ENCODE measurements around the gene DYSF.

DYSF gene

GRCh38 chr2:71457123-71457915, 4.0 kb downstream of the DYSF start:
- DNase-seq, result no peak

- no peak for DNase-seq
These were observed 4.6 kb downstream of the DYSF start for GRCh38 chr2:71457923-71458322.

GRCh38 chr2:71458413-71459083, 5.2 kb downstream of the DYSF start:
- DNase-seq, result no peak

GRCh38 chr2:71459084-71459431, 5.7 kb downstream of the DYSF start:
- DNase-seq, result no peak

GRCh38 chr2:71460056-71460455, 6.7 kb downstream of the DYSF start:
- DNase-seq, result no peak

GRCh38 chr2:71460595-71461303, 7.4 kb downstream of the DYSF start:
- DNase-seq, result no peak

- DNase-seq, result no peak
These were observed 7.9 kb downstream of the DYSF start for GRCh38 chr2:71461304-71461671.

- DNase-seq, result no peak
These were observed 8.8 kb downstream of the DYSF start for GRCh38 chr2:71462056-71462605.

- no peak for DNase-seq
These were observed 9.4 kb downstream of the DYSF start for GRCh38 chr2:71462641-71463341.

- DNase-seq, result no peak
These were observed 9.9 kb downstream of the DYSF start for GRCh38 chr2:71463342-71463654.

GRCh38 chr2:71464389-71464788, 11.0 kb downstream of the DYSF start:
- no peak for DNase-seq

- DNase-seq, result no peak
These were observed 12.0 kb downstream of the DYSF start for GRCh38 chr2:71465356-71465755.

- DNase-seq, result no peak
These were observed 12.6 kb downstream of the DYSF start for GRCh38 chr2:71465961-71466300.

- DNase-seq, result no peak
These were observed 13.2 kb downstream of the DYSF start for GRCh38 chr2:71466301-71467179.

- no peak for DNase-seq
These were observed 13.9 kb downstream of the DYSF start for GRCh38 chr2:71467180-71467815.

GRCh38 chr2:71468279-71469015, 15.1 kb downstream of the DYSF start:
- DNase-seq, result no peak

GRCh38 chr2:71469403-71470398, 16.3 kb downstream of the DYSF start:
- no peak for DNase-seq

- DNase-seq, result no peak
These were observed 17.9 kb downstream of the DYSF start for GRCh38 chr2:71471276-71471675.

GRCh38 chr2:71472019-71472418, 18.7 kb downstream of the DYSF start:
- DNase-seq, result no peak
